DMS153 (cell line): ENCODE measurements around the gene KCNMB1.

Source experiments
- DNase-seq: peaks from one replicate; lab custom pipeline; 2025; lab: John Stamatoyannopoulos, UW

The KCNMB1 gene

GRCh38 chr5:170341545-170341944 lies 47.6 kb downstream of the KCNMB1 start:
- DNase-seq, result no peak

GRCh38 chr5:170339780-170340167 lies 49.4 kb downstream of the KCNMB1 start:
- DNase-seq, result no peak

- DNase-seq, result no peak
Measured at GRCh38 chr5:170338933-170339779, 50.0 kb downstream of the KCNMB1 start.

- no peak for DNase-seq
Measured at GRCh38 chr5:170338291-170338690, 50.9 kb downstream of the KCNMB1 start.

- DNase-seq, result no peak
Measured at GRCh38 chr5:170337045-170337733, 52.0 kb downstream of the KCNMB1 start.

GRCh38 chr5:170336065-170336464 lies 53.1 kb downstream of the KCNMB1 start:
- DNase-seq, result no peak

- DNase-seq, result no peak
Measured at GRCh38 chr5:170334626-170335025, 54.5 kb downstream of the KCNMB1 start.

GRCh38 chr5:170333161-170333910 lies 55.8 kb downstream of the KCNMB1 start:
- DNase-seq, result no peak

GRCh38 chr5:170332058-170332457 lies 57.1 kb downstream of the KCNMB1 start:
- DNase-seq, result no peak

GRCh38 chr5:170330568-170331054 lies 58.6 kb downstream of the KCNMB1 start:
- DNase-seq, result no peak

- no peak for DNase-seq
Measured at GRCh38 chr5:170329524-170329923, 59.6 kb downstream of the KCNMB1 start.

- DNase-seq, result no peak
Measured at GRCh38 chr5:170327829-170328228, 61.3 kb downstream of the KCNMB1 start.

GRCh38 chr5:170327168-170327567 lies 62.0 kb downstream of the KCNMB1 start:
- DNase-seq, result no peak
